Measurements from ENCODE around the gene AFMID. TPM values are rescaled to one million over a fixed set of nuclear protein-coding genes. Genes with fewer than 3 reads are reported as not detected.
"Not testable (repeated sequence)": the region's sequence is repeated elsewhere in the genome, so short reads cannot be mapped to it uniquely, and the experiment has no call there.

The AFMID gene
- total RNA-seq, 2 experiments from 2014 or later: 17.1 to 24.2 TPM

- DNase-seq: no peak
- Mint-ChIP-seq H3K9me3 (ENCODE audit: low read depth) (no peaks in the 10 kb centered on the region), H3K4me3 (no peak overlapping the region), H3K4me1 (peaks cover 17% of the 10 kb centered on the region), H3K27ac (no peak overlapping the region), H3K36me3 (peaks cover 2% of the 10 kb centered on the region), H3K27me3 (no peaks in the 10 kb centered on the region)
- ATAC-seq: no peak
- CTCF ChIA-PET: interaction anchor here (1.5 kb wide), 1 partner anchor 10 kb away, joined by 3 read pairs; no protein-coding TSS in a partner anchor
These were observed 20.7 kb upstream of the AFMID start for GRCh38 chr17:78166416-78166815.

GRCh38 chr17:78168242-78168902, 18.8 kb upstream of the AFMID start, which contains the start of gene SYNGR2:
Gene SYNGR2 (plus strand): TSS chr17:78168581. CDS start chr17:78168617, 36 bp downstream.
- peak within 1 kb of the TSS; percentile 57 for H3K27ac Mint-ChIP-seq

DNA sequence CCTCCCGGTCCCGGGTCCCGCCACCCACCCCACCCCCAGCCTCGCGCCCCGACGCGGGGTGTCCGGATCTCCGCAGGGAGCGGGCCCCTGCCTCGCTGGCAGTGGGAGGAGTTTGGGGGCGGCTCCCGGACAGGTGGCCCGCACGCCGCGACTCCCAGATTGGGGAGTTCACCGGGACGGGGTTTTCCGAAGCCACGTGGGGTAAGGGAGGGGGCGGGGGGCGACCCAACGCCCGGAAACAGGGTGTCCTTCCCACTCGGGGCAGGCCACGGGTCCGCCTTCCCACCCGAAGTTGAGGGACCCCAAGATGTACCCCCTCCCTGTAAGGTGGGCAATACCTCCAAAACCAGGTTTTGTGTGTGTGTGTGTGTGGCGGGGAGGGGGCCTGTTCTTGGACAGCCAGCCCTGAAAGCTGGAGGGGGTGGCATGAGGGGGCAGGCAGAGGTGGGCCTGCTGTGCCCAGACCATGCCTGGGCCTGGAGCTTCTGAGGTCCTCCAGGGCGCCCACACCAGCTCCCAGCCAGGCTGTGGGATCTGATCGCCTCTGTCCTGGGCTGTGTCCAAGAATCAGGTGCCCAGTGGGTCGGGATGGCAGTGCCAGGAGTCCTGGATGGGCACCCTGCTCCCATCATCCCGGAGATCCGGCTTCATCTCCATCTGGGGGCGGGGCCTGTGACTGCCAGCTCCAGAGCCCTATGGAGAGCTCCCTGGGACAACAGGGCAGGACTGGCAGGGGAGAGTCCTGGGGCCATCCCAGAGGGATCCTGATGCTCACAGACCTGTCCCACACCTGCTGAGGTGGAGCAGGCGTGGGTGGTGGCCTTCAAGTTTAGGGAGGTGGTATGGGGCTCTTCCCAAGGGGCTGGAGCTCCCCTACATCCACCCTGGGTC, 18.0 kb upstream of the AFMID start:
- no peaks in the 10 kb centered on the region for H3K27me3 Mint-ChIP-seq
- H3K36me3 Mint-ChIP-seq: peaks cover 15% of the 10 kb centered on the region
- DNase-seq (peak; percentile 63), ATAC-seq (peak; percentile 52)
- no peaks in the 10 kb centered on the region for H3K9me3 Mint-ChIP-seq (ENCODE audit: low read depth)
- H3K4me1 Mint-ChIP-seq: peaks cover 44% of the 10 kb centered on the region
- CTCF ChIA-PET: interaction anchor here (0.7 to 3.2 kb wide), 5 partner anchors 11 to 84 kb away, joined by 3 to 9 read pairs (median 3); partner anchors contain the start of gene TMC8
- H3K27ac Mint-ChIP-seq: peak overlapping the region; percentile 57
- peak overlapping the region; percentile 55 for H3K4me3 Mint-ChIP-seq

More at GRCh38 chr17:78168242-78168902, 18.8 kb upstream of the AFMID start, which contains the start of gene SYNGR2:
- Mint-ChIP-seq H3K36me3 (peaks cover 10% of the 10 kb centered on the region), H3K9me3 (ENCODE audit: low read depth) (no peaks in the 10 kb centered on the region), H3K27me3 (no peaks in the 10 kb centered on the region), H3K4me1 (peaks cover 37% of the 10 kb centered on the region), H3K4me3 (peak within 1 kb of the TSS; percentile 55)
- CTCF ChIA-PET: no interaction called here
- DNase-seq: peak; percentile 89
- peak; percentile 94 for ATAC-seq

DNA sequence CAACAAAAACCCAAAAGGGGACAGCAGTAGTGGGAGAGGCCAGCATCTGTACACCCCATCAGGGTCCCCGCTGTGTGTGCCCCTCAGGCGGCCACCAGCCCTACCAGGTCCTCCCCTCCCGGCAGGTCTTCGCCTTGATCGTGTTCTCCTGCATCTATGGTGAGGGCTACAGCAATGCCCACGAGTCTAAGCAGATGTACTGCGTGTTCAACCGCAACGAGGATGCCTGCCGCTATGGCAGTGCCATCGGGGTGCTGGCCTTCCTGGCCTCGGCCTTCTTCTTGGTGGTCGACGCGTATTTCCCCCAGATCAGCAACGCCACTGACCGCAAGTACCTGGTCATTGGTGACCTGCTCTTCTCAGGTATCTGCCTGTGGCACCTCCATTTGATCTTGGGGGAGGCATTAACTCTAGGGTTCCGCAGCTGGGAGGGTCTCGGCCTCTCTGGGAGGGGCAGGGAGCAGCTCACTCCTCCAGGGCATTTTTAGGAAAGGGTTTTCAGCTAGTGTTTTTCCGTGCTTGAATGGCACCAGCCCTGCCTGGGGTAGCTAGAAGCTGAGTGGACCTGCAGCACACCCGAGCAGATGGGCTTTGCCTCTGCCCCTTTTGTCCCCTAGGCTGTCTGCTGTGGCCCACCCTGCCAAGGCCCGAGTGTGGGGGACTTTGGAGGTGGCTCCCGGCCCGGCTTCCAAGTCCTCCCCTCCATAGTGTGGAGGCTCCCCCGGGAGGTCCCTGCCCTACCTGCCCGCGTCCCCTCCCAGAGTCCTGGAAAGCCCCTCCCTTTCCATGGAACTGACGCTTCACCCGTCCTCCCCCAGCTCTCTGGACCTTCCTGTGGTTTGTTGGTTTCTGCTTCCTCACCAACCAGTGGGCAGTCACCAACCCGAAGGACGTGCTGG, 16.2 kb upstream of the AFMID start:
- Mint-ChIP-seq H3K9me3 (ENCODE audit: low read depth) (no peaks in the 10 kb centered on the region), H3K27me3 (no peaks in the 10 kb centered on the region), H3K36me3 (peaks cover 23% of the 10 kb centered on the region), H3K4me3 (peak overlapping the region; percentile 23), H3K4me1 (peaks cover 54% of the 10 kb centered on the region), H3K27ac (peak overlapping the region; percentile 36)
- DNase-seq (no peak), ATAC-seq (no peak)
- CTCF ChIA-PET: interaction anchor here (1.8 to 3.2 kb wide), 2 partner anchors 9 to 58 kb away, joined by 5 to 9 read pairs; no protein-coding TSS in a partner anchor

DNA sequence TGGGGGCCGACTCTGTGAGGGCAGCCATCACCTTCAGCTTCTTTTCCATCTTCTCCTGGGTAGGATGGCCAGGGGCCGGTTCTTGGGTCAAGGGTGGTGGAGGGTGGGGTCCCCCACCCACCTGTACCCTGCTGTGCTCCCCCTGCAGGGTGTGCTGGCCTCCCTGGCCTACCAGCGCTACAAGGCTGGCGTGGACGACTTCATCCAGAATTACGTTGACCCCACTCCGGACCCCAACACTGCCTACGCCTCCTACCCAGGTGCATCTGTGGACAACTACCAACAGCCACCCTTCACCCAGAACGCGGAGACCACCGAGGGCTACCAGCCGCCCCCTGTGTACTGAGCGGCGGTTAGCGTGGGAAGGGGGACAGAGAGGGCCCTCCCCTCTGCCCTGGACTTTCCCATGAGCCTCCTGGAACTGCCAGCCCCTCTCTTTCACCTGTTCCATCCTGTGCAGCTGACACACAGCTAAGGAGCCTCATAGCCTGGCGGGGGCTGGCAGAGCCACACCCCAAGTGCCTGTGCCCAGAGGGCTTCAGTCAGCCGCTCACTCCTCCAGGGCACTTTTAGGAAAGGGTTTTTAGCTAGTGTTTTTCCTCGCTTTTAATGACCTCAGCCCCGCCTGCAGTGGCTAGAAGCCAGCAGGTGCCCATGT, 15.4 kb upstream of the AFMID start:
- H3K36me3 Mint-ChIP-seq: peaks cover 24% of the 10 kb centered on the region
- H3K27me3 Mint-ChIP-seq; H3K9me3 Mint-ChIP-seq (ENCODE audit: low read depth); H3K27ac Mint-ChIP-seq; H3K4me3 Mint-ChIP-seq; DNase-seq; ATAC-seq: not testable (repeated sequence)
- CTCF ChIA-PET: interaction anchor here (1.4 to 9.7 kb wide), 4 partner anchors 8 to 59 kb away, joined by 3 to 75 read pairs (median 7); no protein-coding TSS in a partner anchor
- peaks cover 60% of the 10 kb centered on the region for H3K4me1 Mint-ChIP-seq

DNA sequence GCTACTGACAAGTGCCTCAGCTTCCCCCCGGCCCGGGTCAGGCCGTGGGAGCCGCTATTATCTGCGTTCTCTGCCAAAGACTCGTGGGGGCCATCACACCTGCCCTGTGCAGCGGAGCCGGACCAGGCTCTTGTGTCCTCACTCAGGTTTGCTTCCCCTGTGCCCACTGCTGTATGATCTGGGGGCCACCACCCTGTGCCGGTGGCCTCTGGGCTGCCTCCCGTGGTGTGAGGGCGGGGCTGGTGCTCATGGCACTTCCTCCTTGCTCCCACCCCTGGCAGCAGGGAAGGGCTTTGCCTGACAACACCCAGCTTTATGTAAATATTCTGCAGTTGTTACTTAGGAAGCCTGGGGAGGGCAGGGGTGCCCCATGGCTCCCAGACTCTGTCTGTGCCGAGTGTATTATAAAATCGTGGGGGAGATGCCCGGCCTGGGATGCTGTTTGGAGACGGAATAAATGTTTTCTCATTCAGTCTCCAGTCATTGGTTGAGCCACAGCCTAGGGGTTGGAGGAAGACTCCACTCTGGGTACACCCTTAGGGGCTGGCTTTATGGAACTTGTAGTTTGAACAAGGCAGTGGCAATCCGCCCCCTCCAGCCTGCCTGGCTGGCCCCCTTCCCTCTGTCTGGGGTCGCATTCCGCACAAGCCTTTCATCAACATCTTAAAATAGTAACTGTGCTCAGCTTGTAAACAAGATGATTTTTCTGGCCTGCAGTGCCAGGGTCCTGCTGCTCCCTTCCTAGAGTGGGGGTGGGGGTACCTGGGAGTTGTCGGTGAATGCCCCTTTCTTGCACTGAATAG, 14.7 kb upstream of the AFMID start:
- no peak for DNase-seq
- CTCF ChIA-PET: interaction anchor here (0.7 to 9.7 kb wide), 5 partner anchors 23 to 60 kb away, joined by 3 to 75 read pairs (median 4); no protein-coding TSS in a partner anchor
- H3K36me3 Mint-ChIP-seq: peaks cover 24% of the 10 kb centered on the region
- H3K27ac Mint-ChIP-seq: peak overlapping the region; percentile 84
- H3K9me3 Mint-ChIP-seq (ENCODE audit: low read depth): no peaks in the 10 kb centered on the region
- H3K27me3 Mint-ChIP-seq: no peaks in the 10 kb centered on the region
- H3K4me1 Mint-ChIP-seq: peaks cover 64% of the 10 kb centered on the region
- no peak overlapping the region for H3K4me3 Mint-ChIP-seq
- no peak for ATAC-seq

DNA sequence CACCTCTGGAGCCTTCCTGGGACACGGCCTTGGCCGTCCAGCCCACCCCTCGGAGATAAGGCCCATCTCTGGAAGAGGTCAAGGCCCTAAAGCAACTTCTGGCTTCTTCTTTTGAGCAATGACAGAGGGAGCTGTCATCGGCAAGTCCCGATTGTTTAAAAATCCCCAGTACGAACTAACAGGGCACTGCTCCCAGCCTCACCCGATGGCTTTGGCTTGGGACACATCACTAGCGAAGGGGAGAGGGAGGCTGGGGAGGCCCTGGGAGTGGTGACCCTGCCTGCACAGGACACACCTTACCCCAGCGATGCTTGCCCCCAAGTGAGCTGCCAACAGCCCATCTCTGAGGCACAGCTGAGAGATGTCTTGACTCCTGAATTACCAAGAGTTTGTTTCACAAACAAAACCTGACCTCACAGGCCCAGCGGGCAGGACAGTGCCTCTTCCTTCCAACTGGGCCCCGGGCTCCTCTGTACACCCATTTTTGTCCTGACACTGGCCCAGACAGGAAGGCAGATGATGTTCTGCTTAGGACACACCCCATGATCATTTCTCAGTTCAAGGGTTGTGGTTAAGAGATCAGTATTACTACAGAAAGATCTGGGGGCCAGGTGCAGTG, 14.0 kb upstream of the AFMID start:
- H3K4me3 Mint-ChIP-seq: no peak overlapping the region

DNA sequence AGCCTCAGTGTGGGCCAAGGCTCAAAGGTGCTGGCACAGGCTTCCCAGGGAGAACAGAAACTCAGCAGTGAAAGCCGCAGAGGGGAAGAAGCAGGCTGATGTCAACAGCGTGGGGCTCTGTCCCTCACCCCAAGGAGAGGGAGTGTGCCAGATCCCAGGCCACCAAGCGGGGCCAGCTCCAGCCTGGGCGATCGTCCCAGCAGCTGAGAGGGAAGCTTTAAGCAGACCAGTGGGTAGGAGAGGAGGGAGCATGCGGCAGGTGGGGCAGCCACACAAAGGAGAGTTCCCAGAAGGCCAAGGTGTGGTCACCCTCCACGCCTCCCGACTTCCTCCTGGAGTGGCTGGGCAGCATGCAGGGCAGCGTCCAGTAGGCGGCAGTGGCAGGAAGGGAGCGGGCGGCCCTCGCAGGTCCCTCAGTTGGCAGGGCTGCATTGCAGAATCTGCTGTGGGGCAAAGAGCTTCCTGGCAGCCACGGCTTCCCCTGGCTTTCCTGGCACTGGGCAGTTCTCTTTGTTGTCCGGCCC, 12.8 kb upstream of the AFMID start:
- peaks cover 67% of the 10 kb centered on the region for H3K4me1 Mint-ChIP-seq
- H3K36me3 Mint-ChIP-seq: peaks cover 36% of the 10 kb centered on the region
- no peaks in the 10 kb centered on the region for H3K9me3 Mint-ChIP-seq (ENCODE audit: low read depth)
- CTCF ChIA-PET: interaction anchor here (1.2 to 9.7 kb wide), 3 partner anchors 37 to 90 kb away, joined by 4 to 75 read pairs (median 6); no protein-coding TSS in a partner anchor
- no peaks in the 10 kb centered on the region for H3K27me3 Mint-ChIP-seq
- no peak overlapping the region for H3K4me3 Mint-ChIP-seq
- peak overlapping the region; percentile 84 for H3K27ac Mint-ChIP-seq
- no peak for ATAC-seq
- DNase-seq: no peak

More for the DNA sequence above, 14.0 kb upstream of the AFMID start:
- Mint-ChIP-seq H3K4me1 (peaks cover 64% of the 10 kb centered on the region), H3K36me3 (peaks cover 24% of the 10 kb centered on the region), H3K27ac (peak overlapping the region; percentile 84), H3K27me3 (no peaks in the 10 kb centered on the region), H3K9me3 (ENCODE audit: low read depth) (no peaks in the 10 kb centered on the region)
- DNase-seq (peak; percentile 61), ATAC-seq (peak; percentile 40)
- CTCF ChIA-PET: interaction anchor here (0.7 to 9.7 kb wide), 4 partner anchors 24 to 60 kb away, joined by 3 to 75 read pairs (median 4); no protein-coding TSS in a partner anchor

GRCh38 chr17:78174870-78175642, 12.1 kb upstream of the AFMID start:
- Mint-ChIP-seq H3K4me1 (peaks cover 67% of the 10 kb centered on the region), H3K4me3 (no peak overlapping the region), H3K27ac (no peak overlapping the region), H3K36me3 (peaks cover 41% of the 10 kb centered on the region), H3K27me3 (no peaks in the 10 kb centered on the region), H3K9me3 (ENCODE audit: low read depth) (no peaks in the 10 kb centered on the region)
- DNase-seq (no peak), ATAC-seq (no peak)
- CTCF ChIA-PET: interaction anchor here (0.9 to 9.7 kb wide), 6 partner anchors 10 to 90 kb away, joined by 4 to 75 read pairs (median 8); partner anchors contain the start of gene TK1

GRCh38 chr17:78175643-78175981, 11.6 kb upstream of the AFMID start:
- H3K27ac Mint-ChIP-seq: no peak overlapping the region
- H3K27me3 Mint-ChIP-seq: no peaks in the 10 kb centered on the region
- H3K4me3 Mint-ChIP-seq: no peak overlapping the region
- ATAC-seq: no peak
- H3K9me3 Mint-ChIP-seq (ENCODE audit: low read depth): no peaks in the 10 kb centered on the region
- peaks cover 46% of the 10 kb centered on the region for H3K36me3 Mint-ChIP-seq
- H3K4me1 Mint-ChIP-seq: peaks cover 70% of the 10 kb centered on the region
- DNase-seq: no peak
- CTCF ChIA-PET: interaction anchor here (0.9 to 9.7 kb wide), 11 partner anchors 10 to 162 kb away, joined by 3 to 75 read pairs (median 7); partner anchors contain the start of genes TK1 and TMC6

All from activated CD8-positive, alpha-beta memory T cell treated with anti-CD3 and anti-CD28 coated beads, Interleukin-2, amount 10 ng/mL, durations not matched to agents 7 days and 5 days (primary cell).